HG03025 (cell line): ENCODE measurements around the gene SBK1.

ENCODE experiments used
- ATAC-seq: cut with Tn5 transposase; IDR thresholded peaks from one replicate; pipeline ENCODE4 v1.9.1; 2021; ENCODE audit warnings: mild to moderate bottlenecking, moderate library complexity; ENCODE audit not compliant: unreplicated experiment, low FRiP score

SBK1 gene

DNA sequence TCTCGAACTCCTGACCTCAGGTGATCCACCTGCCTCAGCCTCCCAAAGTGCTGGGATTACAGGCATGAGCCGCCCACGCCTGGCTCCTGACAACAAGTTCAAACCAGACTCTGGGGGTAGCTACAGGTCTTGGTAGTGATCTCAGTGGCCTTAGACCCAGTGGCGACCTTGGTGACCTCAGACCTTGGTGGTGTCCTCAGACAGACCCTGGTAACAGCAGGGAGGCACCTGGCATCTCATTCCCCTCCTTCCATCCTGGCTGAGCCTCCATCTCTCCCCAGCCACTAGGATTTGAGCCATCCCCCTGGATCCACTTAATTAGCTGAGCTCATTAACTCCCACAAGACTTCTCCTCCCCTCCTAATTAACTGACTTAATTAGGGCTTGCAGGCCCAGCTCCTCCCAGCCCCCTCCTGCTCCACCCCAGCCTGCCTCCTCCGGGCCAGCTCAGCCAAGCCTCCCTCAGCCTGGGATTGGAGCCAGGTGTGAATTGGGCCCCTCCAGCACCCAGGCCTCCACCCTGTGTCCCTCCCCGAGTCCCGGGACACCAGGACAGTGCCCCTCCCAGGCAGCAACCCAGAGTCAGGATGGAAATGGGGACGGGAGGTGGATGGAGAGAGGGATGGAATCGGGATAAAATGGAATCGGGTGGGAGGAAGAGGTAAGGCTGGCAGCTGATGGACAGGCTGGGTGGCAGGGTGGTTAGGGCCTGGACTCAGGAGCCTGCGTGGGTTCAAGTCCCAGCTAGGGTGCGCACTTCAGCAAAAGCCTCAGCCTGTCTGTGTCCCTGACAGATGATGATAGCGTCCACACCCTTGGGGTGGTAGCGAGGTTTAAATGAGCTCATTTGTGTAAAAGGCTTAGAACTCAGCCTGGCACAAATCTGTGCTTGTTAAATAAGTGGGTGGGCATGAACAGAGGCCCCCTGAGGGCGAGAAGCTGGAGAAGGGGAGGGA is 11.2 kb upstream of the SBK1 start:
- no peak for ATAC-seq

DNA sequence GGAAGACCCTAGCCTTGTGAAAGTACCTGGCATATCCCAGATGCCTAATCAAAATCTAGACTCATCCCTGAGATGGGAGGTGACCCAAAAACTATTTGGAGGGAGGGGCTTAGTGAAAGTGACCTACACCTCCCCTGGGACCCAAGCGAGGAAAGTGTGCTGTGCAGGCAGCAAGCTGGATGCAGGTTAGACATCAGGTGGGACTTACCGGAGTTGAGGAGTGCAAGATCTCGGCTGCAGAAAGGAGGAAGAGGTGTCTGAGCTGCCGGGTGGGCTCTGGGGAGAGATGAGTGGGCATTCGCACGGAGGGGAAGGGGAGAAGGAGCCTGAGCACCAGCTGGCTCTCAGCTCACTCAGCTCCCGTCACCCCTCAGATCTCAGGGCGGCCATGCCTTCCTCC is 10.3 kb upstream of the SBK1 start:
- ATAC-seq, result no peak

DNA sequence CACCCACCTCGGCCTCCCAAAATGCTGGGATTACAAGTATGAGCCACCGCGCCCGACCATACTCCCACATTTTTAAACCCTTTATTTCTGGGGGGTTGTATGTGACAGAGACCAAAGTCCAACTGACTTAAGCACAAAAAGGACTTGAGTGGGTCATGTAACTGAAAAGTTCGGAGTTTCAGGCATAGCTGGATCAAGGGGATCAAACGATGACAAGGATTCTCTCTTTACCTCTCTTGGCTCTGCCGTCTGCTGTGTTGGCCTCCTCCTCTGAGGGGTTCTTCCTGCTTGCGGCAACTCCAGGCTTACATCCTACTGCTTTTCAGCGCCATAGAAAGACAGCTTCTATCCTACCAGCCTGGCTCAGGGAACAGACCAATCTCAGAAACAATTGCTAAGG is 9.2 kb upstream of the SBK1 start:
- ATAC-seq, result no peak

DNA sequence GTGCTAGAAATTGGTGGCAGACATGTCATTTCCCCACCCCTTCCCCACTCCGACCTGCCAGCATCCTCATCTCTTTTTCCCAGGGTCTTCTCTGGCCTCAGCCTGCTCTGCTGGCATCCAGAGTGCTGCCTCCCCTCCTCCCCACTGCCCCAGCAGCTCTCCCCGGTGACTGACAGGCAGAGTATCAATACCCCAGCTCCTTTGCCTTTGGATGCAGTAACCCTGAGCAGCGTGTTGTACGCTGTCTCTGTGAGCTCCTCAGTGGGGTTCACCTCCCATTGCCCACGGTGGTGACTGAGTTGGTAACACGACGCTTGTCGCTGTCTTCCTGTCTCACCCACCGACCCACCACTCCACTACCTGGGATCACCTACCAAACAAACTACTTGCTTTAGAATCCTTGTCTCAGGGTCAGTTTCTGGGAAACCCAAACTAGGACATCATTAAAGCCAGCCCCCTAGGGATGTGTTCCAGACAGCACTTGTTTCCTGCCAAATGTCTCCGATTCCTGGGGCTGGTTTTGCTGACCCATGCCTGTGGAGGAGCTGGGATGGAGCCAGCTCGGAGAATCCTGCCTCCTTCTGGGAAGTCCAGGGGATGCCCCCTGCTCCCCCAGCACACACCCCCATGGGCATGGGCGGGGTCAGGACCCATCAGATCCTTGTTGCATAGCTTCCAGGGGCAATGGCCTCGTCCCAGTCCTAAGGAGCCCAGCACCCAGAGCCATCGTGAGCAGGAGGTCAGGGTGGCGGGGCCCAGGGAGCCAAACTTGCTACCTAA is 8.3 kb upstream of the SBK1 start:
- no peak for ATAC-seq

DNA sequence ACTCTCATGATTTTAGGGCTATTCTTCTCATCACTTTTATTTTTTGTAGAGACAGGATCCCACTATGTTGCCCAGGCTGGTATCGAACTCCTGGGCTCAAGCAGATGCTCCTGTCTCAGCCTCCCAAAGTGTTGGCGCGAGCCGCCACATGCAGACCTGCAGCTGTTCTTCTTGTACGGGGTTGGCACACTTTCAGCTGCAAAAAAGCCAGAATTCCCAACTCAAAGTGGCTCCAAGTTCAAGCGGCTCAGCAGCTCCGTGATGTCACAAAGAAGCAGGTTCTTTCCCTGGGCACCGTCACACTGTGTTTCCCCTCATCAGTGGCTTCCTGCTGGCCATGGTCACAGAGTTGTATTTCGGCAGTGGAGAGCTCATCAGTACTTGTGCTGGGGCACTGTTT is 6.7 kb upstream of the SBK1 start:
- no peak for ATAC-seq

DNA sequence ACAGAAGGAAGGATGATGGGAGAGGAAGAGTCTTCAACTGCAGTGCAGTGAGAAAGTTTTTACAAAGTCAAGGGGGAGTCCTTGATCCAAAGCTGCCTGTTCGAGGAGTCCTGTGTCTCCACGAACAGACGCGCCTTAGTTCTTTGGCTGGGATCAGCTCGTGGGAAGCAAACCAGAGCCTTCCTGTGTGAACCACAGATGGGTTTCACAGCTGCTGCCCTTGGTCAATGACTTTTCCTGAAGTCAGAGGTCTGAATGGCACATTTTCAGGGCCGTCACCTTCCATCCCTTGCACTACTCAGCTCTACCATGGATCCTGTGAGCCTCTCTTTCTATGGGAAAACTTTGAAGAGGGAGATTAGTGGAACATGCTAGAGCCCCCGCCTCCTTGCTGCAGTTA is 4.2 kb upstream of the SBK1 start:
- no peak for ATAC-seq

DNA sequence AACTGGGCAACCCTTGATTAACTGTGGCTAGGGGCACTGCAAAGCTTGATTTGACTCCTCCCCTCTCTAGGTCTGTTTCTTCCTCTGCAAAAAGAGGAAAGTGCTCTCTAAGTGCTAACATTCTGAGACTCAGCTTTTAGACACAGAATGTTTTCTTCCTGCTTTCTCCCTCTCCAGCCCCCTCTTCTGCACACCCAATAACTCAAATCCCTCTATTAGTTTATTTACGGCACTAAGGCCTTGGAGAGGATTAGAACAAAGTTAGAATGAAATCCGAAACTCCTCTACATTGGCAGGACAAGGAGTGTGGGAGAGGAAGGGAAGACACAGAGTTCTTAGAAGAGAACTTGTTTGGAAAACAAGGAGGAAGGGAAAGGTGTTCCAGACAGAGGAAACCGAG is 3.3 kb upstream of the SBK1 start:
- ATAC-seq, result no peak

DNA sequence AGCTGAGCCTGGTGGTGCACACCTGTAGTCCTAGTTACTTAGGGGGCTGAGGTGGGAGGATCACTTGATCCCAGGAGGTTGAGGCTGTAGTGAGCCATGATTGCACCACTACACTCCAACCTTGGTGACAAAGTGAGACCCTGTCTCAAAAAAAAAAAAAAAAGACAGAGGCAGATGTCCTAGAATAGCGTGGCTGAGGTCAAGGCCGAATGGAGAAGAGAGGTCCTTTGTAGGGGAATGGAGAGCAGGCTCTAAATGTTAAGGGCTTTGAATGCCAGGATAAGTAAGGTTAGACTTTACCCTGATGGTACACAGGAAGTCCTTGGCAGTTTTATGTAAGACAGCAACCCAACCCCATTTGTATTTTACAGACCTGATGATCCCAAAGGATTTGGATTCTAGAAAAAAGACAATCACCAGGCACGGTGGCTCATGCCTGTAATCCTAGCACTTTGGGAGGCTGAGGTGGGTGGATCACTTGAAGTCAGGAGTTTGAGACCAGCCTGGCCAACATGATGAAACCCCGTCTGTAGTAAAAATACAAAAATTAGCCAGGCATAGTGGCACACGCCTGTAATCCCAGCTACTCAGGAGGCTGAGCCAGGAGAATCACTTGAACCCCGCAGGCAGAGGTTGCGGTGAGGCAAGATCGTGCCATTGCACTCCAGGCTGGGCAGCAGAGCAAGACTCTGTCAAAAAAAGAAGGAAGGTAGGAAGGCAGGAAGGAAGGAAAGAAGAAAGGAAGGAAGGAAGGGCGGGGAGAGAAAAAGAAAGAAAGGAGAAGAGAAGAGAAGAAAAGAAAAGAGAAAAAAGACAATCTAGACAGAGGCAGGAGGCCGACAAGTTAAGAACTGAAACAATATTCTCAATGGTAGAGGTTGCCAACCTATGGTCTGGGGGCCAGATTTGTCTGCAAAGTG is 2.1 kb upstream of the SBK1 start:
- no peak for ATAC-seq

DNA sequence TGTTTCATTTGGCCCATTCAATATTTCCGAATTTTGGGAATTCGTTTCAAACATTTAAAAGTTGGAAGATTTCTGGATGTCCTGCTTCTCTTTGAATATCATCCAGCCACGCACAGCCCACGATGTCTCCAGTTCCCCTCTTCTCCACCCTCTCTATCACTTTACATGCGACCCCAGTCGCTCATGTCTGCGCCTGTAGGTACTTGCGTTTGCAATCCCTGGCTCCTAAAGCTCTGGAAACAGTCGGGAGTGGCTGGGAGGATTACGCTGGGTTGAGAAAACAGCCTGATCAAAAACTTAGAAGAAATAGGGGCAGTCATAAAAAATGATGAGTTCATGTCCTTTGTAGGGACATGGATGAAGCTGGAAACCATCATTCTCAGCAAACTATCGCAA is 1.5 kb upstream of the SBK1 start:
- ATAC-seq, result no peak

DNA sequence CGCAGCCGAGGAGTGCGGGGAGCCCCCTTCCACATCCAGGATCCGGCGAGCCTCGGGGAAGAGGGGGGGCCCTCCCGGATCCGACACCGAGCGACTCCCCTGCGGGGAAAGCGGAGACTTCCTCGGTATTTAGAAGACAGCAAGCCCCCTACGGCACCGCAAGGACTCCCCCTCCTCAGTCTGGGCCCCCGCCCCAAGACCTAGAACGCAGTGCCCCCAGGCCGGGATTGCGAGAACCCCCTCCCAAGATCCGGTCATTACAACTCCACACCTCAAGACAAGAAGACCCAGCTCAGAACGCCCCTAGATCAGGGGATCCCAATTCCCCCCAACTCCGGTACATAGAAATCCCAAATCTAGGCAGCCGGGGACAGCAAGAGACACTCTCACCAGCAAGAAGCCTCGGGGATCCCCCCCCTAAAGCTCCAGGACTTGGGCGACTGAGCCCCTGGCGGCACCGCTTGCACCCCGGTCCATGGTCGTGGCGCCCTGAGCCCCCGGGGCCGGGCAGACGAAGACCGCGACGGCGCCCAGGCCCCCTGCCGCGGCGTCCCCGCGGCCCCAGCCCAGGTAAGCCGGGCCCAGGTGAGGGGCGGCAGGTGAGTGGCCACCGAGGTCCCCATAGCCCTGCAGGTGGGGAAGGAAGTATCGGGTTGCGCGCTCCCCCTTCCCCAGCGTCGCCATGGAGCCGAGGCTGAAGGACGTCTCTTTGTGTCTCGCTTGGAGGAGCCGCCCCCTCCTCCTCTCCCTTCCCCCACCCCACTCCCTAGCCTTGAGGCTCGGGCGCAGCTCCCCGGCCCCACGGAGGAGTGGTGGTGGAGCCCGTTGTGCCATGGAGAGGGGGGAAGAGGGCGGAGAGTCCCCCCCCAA is 641 bp downstream of the SBK1 start:
- no peak for ATAC-seq

DNA sequence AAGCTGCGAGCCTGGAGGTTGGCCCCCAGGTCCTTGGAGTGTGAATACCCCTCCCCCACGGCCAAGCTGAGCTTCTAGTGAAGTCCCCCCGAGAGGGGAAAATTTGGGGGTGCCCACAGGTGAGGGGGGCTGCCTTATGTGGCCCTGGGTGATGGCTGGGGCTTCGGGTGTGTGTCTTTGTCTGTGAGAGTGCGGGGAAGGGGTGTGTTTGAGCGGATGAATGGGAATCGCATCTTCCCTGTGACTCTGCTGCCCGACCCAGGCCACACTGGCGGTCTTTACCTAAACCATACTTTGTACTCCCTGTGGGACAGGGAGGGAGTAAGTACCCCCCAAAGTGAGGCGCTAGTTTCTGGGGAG is 1.3 kb downstream of the SBK1 start:
- ATAC-seq, result no peak

DNA sequence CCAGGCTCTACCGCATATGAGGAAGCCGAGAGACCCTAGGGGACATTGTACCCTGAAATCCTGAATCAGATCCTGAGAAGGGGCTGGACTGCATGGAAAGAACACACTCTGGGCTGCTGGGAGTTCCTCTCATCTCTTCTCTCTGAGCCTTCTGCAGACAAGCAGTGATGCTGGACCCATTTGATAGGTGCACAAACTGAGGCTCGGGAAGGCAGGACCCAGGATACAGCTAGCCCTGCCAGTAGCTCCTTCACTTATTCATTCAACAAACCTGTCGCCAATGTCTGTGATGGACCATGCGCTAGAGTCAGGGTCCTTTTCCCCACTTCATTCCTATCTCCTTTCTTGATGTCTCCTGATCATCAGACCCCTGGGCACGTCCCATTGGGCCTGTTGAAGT is 1.9 kb downstream of the SBK1 start:
- no peak for ATAC-seq

DNA sequence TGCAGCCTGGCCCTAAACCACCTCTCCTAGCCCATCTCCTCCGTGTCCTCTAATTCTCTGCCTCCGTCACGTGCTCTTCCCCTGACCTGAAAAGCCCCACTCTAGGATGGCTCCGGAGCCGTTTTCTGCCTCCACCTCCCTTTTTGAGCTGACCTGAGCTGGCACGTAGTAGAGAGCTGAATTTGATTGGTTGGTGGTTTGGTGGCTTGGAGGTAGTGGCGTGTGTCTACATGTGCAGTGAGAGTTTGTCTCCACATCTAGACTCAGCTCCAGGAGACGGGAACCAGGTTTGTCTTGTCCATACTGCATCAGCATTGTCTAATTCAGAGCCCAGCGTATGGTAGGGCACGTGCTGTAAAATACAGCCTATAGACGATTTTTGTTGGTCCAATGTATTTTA is 3.0 kb downstream of the SBK1 start:
- no peak for ATAC-seq

DNA sequence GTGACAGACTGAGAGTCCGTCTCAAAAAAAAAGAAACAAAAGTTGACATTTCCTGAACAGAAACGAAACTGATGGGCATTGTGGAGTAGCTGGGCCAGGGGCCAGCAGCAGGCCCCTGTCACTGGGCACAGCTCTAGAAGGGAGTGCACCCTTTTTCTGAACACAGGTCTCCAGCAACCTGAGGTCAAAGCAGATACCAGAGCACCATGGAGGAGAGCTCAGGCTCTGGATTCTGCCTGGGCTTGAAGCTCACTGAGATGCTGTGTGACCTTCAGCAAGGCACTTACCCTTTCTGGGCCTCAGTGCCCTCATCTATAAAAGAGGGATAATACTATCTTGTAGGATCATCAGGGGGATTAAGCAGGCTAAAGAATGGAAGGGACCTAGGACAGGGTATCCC is 5.0 kb downstream of the SBK1 start:
- ATAC-seq, result no peak

DNA sequence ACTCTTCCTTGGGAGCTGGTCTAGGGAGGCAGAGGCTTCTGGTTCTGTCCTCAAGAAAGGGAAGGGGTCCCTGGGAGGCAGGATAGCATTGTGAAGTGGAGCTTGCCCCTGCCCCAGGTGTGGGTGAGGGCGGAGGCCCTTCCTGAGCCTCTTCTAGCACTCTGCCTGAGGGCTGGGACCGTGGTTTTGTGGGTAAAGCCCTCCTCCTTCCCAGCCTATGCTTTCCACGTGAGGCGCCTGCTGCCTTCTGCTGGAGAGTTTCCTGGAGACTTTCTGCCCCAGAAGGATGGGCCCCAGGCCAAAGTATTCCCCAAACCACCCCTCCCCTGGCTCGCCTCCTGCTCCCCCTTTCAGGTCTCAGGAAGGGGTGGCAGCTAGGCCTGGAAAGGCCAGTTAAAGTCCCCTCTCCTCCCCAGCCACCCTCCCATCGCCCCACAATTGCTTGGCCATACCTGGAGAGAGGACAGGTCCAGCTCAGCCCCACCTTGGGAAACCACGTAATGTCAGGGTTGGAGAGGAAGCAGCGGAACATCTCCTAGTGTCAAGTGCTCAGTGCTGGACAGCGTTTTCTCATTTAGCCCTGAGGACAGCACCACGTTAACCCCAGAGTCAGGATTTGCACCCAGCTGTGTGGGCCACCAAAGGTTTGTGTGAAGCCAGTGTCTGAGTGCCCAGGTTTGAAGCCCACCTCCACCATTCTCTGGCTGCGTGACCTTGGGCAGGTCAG is 5.6 kb downstream of the SBK1 start:
- ATAC-seq, result no peak

DNA sequence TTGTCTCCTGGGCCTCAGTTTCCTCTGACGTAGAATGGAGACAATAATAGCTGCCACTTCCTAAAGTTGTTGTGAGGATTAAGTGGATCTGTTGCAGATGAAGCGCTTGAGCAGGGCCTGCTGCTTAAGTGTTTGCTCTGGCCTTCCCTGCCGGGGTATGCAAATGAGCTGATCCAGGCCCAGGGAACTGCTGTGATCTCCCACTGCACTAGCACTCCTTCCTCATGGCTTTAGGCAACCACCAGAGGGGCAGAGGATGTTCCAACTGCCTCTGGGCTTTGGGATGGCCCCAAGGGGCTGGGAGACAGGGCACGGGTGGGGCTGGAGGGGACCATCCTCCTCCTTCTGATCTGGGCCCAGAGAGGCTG is 6.2 kb downstream of the SBK1 start:
- ATAC-seq, result no peak

DNA sequence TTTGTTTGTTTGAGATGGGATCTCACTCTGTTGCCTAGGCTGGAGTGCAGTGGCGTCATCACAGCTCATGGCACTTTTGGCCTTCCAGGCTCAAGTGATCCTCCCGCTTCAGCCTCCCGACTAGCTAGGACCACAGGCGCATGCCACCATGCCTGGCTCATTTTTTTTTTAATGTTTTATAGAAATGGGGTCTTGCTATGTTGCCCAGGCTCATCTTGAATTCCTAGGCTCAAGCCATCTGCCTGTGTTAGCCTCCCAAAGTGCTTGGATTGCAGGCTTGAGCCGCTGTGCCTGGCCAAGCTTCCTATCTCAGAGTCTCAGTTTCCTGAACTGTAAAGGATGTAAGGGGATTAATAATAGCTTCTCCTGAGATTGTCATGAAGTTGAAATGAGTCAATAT is 8.0 kb downstream of the SBK1 start:
- ATAC-seq, result no peak

DNA sequence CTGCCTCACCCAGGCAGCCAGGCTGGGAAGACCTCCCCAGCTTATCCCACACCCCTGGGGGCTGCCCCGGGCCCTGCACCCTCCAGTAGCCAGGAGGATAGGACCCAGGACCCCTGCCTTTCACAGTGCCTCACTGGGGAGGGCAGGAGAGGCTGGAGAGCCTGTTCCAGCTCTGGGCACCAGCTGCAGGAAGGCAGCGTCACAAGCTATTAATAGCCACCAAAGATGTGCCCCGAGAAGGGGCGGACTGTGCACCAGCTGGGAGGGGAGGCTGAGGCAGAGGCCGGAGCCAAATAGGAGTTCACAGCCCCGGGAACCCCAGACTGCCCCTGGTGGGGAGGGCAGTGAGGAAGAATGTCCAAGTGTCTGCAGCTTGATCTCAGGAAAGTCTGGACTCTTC is 8.8 kb downstream of the SBK1 start:
- no peak for ATAC-seq

DNA sequence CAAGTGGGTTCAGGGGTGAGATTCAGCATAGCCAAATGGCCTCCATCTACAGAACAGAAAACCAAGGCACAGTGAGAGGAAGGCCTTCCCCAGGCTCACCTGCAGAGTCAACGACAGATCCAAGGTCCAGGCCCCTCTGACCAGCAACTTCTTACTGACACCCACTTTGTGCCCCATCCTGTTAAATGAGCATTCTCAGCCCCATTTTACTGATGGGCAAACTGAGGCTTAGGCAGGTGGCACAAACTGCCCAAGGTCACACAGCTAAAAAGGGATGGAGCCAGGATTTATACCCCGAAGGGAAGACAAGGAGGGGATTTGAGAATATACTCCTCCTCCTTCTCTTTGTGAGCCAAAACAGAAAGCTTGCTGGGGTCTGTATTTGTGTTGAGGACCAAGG is 9.3 kb downstream of the SBK1 start:
- ATAC-seq, result no peak
